ENCODE results near the gene SLC37A1.

Gene SLC37A1

DNA sequence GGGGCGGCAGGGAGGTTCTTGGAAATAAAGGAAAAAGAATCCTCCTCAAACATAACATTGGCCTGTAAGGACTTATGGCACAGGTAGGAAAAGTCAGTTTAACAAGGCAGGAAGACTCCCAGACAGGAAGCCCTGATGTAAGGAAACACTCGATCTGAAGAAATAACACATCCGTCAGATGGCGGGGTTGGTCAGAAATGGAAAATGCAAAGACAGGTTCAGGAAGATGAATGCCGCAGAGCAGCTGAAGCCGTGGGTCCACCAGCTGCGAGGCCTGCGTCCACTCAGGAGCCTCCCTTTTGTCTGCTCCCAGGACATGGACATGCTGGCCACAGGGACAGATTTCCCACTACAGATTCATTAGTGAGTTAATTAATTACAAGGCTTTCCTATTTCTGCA is 21.5 kb upstream of the SLC37A1 start:
- Mint-ChIP-seq H3K36me3 (ENCODE audit: low read depth) (no peaks in the 10 kb centered on the region), H3K27me3 (ENCODE audit: low read depth) (peaks cover 32% of the 10 kb centered on the region), H3K4me3 (no peak overlapping the region), H3K27ac (peak overlapping the region; percentile 33 to 77 (median 63)), H3K4me1 (peaks cover 9% of the 10 kb centered on the region), H3K9me3 (no peaks in the 10 kb centered on the region)
- TF ChIP-seq, protein P1, sequence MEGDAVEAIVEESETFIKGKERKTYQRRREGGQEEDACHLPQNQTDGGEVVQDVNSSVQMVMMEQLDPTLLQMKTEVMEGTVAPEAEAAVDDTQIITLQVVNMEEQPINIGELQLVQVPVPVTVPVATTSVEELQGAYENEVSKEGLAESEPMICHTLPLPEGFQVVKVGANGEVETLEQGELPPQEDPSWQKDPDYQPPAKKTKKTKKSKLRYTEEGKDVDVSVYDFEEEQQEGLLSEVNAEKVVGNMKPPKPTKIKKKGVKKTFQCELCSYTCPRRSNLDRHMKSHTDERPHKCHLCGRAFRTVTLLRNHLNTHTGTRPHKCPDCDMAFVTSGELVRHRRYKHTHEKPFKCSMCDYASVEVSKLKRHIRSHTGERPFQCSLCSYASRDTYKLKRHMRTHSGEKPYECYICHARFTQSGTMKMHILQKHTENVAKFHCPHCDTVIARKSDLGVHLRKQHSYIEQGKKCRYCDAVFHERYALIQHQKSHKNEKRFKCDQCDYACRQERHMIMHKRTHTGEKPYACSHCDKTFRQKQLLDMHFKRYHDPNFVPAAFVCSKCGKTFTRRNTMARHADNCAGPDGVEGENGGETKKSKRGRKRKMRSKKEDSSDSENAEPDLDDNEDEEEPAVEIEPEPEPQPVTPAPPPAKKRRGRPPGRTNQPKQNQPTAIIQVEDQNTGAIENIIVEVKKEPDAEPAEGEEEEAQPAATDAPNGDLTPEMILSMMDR (IDR thresholded peaks at IDR 0.05; ENCODE audit: unreplicated experiment in 3 of 3), result no peak

DNA sequence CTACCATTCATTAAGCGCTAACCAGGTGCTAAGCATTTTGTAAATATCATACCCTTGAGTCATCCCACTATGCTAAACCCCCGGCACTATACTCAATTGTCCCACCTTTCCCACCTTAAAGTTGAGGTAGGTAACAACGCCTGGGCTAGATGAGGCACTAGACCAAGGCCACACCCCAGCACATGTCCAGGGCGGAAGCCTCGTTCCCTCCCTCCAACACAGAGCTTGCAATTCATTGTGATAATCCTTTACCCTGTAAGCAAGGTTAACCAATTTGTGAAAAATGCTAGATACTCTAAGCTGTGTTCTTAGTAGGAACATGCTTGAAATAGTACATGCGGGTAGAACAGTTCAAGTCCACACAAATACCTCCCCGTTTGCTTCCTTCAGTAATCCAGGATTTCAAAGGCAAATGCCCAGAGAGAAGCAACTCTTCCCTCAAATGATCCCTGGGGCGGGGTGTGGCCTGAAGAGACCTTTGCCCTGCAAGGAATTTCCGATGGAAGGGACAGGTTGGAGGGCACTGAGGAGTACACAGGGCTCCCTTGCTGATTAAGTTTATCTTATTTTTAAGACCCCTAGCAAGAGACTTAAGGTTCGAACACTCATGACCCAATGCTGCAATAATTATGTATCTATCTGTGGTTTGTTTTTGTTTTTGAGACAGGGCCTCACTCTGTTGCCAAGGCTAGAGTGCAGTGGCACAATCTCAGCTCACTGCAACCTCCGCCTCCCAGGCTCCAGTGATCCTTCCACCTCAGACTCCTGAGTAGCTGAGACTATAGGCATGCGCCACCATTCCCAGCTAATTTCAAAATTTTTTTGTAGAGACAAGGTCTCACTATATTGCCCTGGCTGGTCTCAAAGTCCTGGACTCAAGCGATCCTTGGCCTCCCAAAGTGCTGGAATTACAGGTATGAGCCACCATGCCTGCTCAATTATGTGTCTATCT is 20.3 kb upstream of the SLC37A1 start:
- TF ChIP-seq, protein P1 (IDR thresholded peaks at IDR 0.05; ENCODE audit: unreplicated experiment in 3 of 3), result no peak
- Mint-ChIP-seq H3K27me3 (ENCODE audit: low read depth) (peaks cover 25% of the 10 kb centered on the region), H3K9me3 (no peaks in the 10 kb centered on the region), H3K4me1 (peaks cover 10% of the 10 kb centered on the region), H3K36me3 (ENCODE audit: low read depth) (no peaks in the 10 kb centered on the region), H3K4me3 (no peak overlapping the region), H3K27ac (peak overlapping the region in 1 of 3 experiments; percentile 63)

DNA sequence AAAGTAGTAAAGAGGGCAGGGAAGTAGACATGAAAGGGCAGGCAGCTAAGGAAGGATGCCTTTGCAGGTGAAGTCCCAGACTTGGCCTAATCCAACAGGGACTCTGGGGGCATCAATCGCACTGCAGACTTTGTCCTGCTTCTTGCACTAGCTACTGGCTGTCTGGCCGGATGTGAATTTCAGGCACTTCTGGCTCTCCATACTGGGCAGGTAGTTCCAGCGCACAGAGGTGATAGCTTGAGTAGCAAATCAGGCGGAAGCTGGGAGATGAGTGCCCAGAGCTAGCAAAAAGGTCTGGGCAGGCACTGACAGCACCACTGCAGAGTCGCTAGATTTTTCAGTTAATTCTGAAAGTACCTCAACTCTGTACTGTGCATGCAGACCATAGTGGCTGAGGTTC is 18.6 kb upstream of the SLC37A1 start:
- peaks cover 18% of the 10 kb centered on the region for H3K27me3 Mint-ChIP-seq (ENCODE audit: low read depth)

DNA sequence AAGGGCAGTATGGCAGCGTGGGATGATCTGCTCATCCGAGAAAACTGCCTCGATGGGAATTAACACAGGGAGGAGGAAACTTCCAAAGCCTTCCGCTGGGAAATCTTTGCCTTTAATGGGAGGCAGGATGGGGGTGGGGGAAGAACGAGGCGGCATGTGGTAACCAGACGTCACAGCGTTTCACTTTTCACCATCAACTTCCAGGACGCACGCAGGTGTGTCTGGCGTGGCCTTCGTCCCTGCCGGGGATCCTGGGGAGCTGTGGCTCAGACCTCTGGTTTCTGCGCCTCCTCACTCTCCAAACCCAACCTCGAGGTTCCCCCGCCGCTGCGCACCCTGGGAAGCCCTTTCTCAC is 17.9 kb upstream of the SLC37A1 start:
- Mint-ChIP-seq H3K27ac (peak overlapping the region; percentile 47 to 87 (median 51)), H3K4me1 (peaks cover 10% of the 10 kb centered on the region), H3K27me3 (ENCODE audit: low read depth) (peaks cover 18% of the 10 kb centered on the region), H3K36me3 (ENCODE audit: low read depth) (no peaks in the 10 kb centered on the region), H3K9me3 (no peaks in the 10 kb centered on the region), H3K4me3 (peak overlapping the region; percentile 87 to 92 (median 87))
- TF ChIP-seq, protein P1 (IDR thresholded peaks at IDR 0.05; ENCODE audit: unreplicated experiment in 3 of 3), result no peak

More for the DNA sequence above, 18.6 kb upstream of the SLC37A1 start:
- Mint-ChIP-seq H3K4me1 (peaks cover 10% of the 10 kb centered on the region), H3K36me3 (ENCODE audit: low read depth) (no peaks in the 10 kb centered on the region), H3K27ac (no peak overlapping the region), H3K9me3 (no peaks in the 10 kb centered on the region), H3K4me3 (peak overlapping the region; percentile 87 to 92 (median 87))
- TF ChIP-seq, protein P1 (IDR thresholded peaks at IDR 0.05; ENCODE audit: unreplicated experiment in 3 of 3), result no peak

DNA sequence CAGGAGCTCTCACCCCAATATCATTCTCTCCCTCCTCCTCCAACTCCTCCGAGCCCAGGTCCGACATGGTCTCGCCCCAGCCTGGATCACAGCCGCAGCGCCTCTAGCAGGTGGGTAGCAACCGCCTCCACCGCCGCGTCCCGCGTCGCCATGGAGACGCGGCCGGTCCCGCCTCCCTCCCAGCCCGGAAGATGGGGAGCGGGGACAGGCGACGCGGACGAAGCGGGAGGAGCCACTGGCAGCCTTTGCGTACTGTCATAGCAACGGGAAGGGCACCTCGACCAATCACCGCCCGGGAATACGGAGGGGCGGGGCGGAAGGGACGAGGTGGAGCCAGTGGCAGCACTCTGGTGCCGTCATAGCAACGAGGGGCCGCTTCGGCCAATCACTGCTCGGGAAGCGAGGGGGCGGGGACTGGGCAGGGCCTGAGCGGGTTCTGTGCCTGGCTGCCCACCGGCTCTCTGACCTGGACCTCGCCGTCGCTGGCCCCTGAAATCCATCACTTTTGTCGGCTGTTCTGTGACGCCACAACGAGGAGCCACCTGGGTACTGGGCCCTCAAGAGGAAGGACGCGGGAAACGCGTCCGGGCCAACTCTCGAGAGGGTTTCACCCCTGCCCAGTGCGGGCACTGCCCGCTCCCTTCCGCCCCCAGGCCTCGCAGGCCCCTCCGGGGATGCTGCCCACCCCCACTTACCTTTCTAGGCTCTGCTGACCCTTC is 17.4 kb upstream of the SLC37A1 start, which contains the start of gene RSPH1:
RSPH1 (minus strand) TSS at position 105 of the 719 bp plus-strand sequence; CDS start at position 67, 38 bp downstream.
- H3K27me3 Mint-ChIP-seq (ENCODE audit: low read depth), result peaks cover 15% of the 10 kb centered on the region
- peaks cover 10% of the 10 kb centered on the region for H3K4me1 Mint-ChIP-seq
- peak within 1 kb of the TSS; percentile 87 to 92 (median 87) for H3K4me3 Mint-ChIP-seq
- TF ChIP-seq, protein P1 (IDR thresholded peaks at IDR 0.05; ENCODE audit: unreplicated experiment in 3 of 3), result peak in 1 of 3 experiments; percentile 23
- peak within 1 kb of the TSS; percentile 47 to 87 (median 51) for H3K27ac Mint-ChIP-seq
- no peaks in the 10 kb centered on the region for H3K36me3 Mint-ChIP-seq (ENCODE audit: low read depth)
- H3K9me3 Mint-ChIP-seq, result no peaks in the 10 kb centered on the region
